ENCODE results near the gene BIRC5. TPM values are rescaled to one million over a fixed set of nuclear protein-coding genes. Genes with fewer than 3 reads are reported as not detected.

Gene BIRC5
- polyA plus RNA-seq (2011; rRNA removed) (11.6 and 15.3 TPM in 2 replicates), polyA minus RNA-seq (2011; rRNA and poly(A)+ RNA removed) (18.2 and 22.1 TPM in 2 replicates)

DNA sequence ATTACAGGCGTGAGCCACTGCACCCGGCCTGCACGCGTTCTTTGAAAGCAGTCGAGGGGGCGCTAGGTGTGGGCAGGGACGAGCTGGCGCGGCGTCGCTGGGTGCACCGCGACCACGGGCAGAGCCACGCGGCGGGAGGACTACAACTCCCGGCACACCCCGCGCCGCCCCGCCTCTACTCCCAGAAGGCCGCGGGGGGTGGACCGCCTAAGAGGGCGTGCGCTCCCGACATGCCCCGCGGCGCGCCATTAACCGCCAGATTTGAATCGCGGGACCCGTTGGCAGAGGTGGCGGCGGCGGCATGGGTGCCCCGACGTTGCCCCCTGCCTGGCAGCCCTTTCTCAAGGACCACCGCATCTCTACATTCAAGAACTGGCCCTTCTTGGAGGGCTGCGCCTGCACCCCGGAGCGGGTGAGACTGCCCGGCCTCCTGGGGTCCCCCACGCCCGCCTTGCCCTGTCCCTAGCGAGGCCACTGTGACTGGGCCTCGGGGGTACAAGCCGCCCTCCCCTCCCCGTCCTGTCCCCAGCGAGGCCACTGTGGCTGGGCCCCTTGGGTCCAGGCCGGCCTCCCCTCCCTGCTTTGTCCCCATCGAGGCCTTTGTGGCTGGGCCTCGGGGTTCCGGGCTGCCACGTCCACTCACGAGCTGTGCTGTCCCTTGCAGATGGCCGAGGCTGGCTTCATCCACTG lies at the start of gene BIRC5:
TSS of gene BIRC5 (plus strand) at position 238 of the 690 bp plus-strand sequence. CDS start at position 302, 64 bp downstream.
- Histone ChIP-seq H3K9me3 (ENCODE audit: control insufficient read depth, insufficient read depth, low read length) (no peaks in the 10 kb centered on the region; the same call in 1 of the 2 replicates), H3K27me3 (ENCODE audit: control insufficient read depth, insufficient read depth, low read length) (no peaks in the 10 kb centered on the region), H3K27ac (ENCODE audit: low read depth, low read length) (peak within 1 kb of the TSS; percentile 2), H3K4me3 (ENCODE audit: low read depth, low read length) (peak within 1 kb of the TSS; percentile 79)
- POLR2A ChIA-PET, result no interaction called here
- TF ChIP-seq, protein P1, sequence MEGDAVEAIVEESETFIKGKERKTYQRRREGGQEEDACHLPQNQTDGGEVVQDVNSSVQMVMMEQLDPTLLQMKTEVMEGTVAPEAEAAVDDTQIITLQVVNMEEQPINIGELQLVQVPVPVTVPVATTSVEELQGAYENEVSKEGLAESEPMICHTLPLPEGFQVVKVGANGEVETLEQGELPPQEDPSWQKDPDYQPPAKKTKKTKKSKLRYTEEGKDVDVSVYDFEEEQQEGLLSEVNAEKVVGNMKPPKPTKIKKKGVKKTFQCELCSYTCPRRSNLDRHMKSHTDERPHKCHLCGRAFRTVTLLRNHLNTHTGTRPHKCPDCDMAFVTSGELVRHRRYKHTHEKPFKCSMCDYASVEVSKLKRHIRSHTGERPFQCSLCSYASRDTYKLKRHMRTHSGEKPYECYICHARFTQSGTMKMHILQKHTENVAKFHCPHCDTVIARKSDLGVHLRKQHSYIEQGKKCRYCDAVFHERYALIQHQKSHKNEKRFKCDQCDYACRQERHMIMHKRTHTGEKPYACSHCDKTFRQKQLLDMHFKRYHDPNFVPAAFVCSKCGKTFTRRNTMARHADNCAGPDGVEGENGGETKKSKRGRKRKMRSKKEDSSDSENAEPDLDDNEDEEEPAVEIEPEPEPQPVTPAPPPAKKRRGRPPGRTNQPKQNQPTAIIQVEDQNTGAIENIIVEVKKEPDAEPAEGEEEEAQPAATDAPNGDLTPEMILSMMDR (IDR thresholded peaks at IDR 0.05; ENCODE audit: low read depth, low read length), result no peak
- CTCF ChIA-PET, result no interaction called here
- peak; percentile 23 for DNase-seq (ENCODE audit: low read depth, low spot score)

DNA sequence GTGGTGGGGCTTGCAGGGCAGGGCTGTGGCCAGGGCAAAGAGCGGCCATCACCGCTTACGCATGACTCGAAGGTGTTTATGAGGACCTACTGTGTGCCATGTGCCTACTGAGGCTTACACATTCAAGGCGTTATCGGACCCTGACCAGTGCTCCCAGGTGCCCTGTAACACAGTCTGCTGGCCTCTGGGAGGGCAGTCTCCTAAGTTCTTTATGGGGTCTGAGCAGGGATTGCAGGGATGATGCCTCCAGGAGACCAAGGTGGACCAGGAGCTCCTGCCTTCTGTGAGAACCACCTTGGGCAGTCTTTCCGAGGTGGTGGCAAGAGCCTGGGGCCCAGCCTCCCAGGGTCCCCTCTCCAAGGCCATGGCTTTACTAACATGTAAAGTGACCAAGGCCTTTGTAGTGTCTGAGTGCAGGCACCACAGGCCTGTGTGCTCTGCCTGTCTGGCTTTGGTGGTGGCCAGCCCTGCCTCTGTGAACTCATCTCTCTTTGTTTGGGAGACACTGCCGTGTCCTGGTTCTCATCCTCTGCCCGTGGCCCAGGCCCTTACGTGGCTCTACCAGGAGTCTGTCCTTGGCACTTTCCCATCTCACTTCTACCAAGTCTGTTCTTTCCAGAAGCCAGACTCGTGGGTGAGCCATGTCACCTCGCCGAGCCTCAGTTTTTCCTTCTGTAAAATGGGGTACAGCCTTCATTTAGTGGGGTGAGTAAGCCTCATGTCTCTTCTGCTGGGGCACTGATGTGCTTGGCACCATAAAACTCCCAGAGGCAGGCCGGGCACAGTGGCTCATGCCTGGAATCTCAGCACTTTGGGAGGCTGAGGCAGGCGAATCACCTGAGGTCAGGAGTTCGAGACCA lies 49.1 kb upstream of the BIRC5 start:
- POLR2A ChIA-PET, result interaction anchor here (0.5 kb wide), 1 partner anchor 1608 kb away, joined by 3 read pairs; no protein-coding TSS in a partner anchor
- CTCF ChIA-PET, result no interaction called here

DNA sequence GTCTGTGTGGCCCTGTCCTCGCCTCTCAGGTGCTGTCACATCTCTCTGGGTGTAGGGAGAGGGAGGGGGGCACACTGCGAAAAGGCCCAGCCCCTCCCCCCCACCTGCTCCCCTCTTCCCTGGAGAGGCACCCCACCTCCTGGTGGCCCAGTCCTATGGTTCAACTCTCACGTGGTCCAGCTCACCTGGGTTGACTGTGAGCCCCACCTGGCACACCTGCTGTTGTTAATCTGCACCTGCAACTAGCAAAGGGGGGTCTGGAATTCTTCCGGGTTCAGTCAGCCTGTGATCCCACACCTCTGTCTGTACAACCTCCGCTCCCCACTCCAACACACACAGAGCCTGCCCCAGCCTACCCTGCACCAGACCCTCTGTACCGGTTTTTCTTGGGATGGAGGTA lies 47.6 kb upstream of the BIRC5 start:
- DNase-seq (ENCODE audit: low read depth, low spot score), result no peak
- ChIA-PET POLR2A (no interaction called here), CTCF (no interaction called here)
- Histone ChIP-seq H3K9me3 (ENCODE audit: control insufficient read depth, insufficient read depth, low read length) (no peaks in the 10 kb centered on the region), H3K27ac (ENCODE audit: low read depth, low read length) (no peak overlapping the region), H3K27me3 (ENCODE audit: control insufficient read depth, insufficient read depth, low read length) (peaks cover 3% of the 10 kb centered on the region), H3K4me3 (ENCODE audit: low read depth, low read length) (no peak overlapping the region)
- TF ChIP-seq, protein P1 (IDR thresholded peaks at IDR 0.05; ENCODE audit: low read depth, low read length), result no peak

More for the DNA sequence above, 49.1 kb upstream of the BIRC5 start:
- no peak overlapping the region for H3K4me3 ChIP-seq (ENCODE audit: low read depth, low read length)
- no peak overlapping the region for H3K27ac ChIP-seq (ENCODE audit: low read depth, low read length)
- H3K9me3 ChIP-seq (ENCODE audit: control insufficient read depth, insufficient read depth, low read length), result peaks cover 3% of the 10 kb centered on the region; the same call in 1 of the 2 replicates
- DNase-seq (ENCODE audit: low read depth, low spot score), result no peak
- TF ChIP-seq, protein P1 (IDR thresholded peaks at IDR 0.05; ENCODE audit: low read depth, low read length), result no peak
- peaks cover 3% of the 10 kb centered on the region for H3K27me3 ChIP-seq (ENCODE audit: control insufficient read depth, insufficient read depth, low read length)

DNA sequence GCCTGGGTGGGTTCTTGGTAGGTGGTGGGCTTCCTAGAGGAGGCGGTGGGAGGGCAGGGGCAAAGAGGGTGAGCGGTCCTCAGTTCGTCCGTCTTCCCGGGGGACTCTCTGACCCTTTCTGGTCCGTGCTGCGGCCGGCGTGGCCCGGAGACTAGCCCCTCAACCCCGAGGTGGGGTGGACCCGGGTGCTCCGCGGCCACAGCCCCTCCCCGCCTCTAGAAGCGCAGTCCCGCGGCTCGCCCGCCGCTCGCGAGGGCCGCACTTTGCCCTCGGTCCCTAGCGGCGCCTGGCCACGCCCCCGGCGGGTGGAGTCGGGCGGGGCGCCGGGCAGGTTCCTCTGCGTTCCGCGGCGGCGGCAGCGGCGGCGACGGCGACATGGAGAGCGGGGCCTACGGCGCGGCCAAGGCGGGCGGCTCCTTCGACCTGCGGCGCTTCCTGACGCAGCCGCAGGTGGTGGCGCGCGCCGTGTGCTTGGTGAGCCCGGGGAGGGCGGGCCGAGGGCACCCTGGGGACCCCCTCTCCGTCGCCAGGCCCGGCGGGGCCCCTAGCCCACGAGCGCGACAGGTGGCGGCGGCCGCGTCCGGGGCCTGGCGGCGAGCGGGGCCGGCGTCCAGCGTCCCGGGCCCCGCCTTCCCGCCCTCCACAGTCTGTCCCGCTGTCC lies 45.7 kb upstream of the BIRC5 start, which contains the start of gene SYNGR2:
TSS of gene SYNGR2 (plus strand) at position 340 of the 661 bp plus-strand sequence. CDS start at position 376, 36 bp downstream.
- TF ChIP-seq, protein P1 (IDR thresholded peaks at IDR 0.05; ENCODE audit: low read depth, low read length), result no peak
- Histone ChIP-seq H3K9me3 (ENCODE audit: control insufficient read depth, insufficient read depth, low read length) (no peaks in the 10 kb centered on the region), H3K27ac (ENCODE audit: low read depth, low read length) (no peak within 1 kb of the TSS), H3K4me3 (ENCODE audit: low read depth, low read length) (peak within 1 kb of the TSS; percentile 60), H3K27me3 (ENCODE audit: control insufficient read depth, insufficient read depth, low read length) (peaks cover 3% of the 10 kb centered on the region)
- DNase-seq (ENCODE audit: low read depth, low spot score), result no peak
- CTCF ChIA-PET, result no interaction called here
- POLR2A ChIA-PET, result no interaction called here
